Thyroid gland (tissue), 4 donors: Measurements from ENCODE around the gene OXNAD1. TPM values are rescaled to one million over a fixed set of nuclear protein-coding genes. Genes with fewer than 3 reads are reported as not detected.

Experiments used
- DNase-seq, 2 donors: peaks; one replicate each; pipeline ENCODE4 v3.0.0-alpha.2; 2019
- H3K27ac ChIP-seq, 3 donors: fragments of 200-600 bp; sonication (generic); 1 replicate in 2 of 3; 2 replicates in 1 of 3; pipeline ENCODE4 v1.5.1; 2016 to 2019; ENCODE audit warnings: mild to moderate bottlenecking in 1 of 3, moderate library complexity in 1 of 3
- H3K27me3 ChIP-seq: fragments of 200-600 bp; sonication (generic); one replicate; pipeline ENCODE4 v1.5.1; 2019
- H3K36me3 ChIP-seq, 2 donors: fragments of 200-600 bp; sonication (generic); one replicate each; pipeline ENCODE4 v1.5.1; 2016 to 2019
- H3K4me1 ChIP-seq, 2 donors: fragments of 200-600 bp; sonication (generic); one replicate each; pipeline ENCODE4 v1.5.1; 2017 to 2019
- H3K4me3 ChIP-seq, 3 donors: fragments of 200-600 bp; sonication (generic); replicated peaks in 1 of 3; 1 replicate in 2 of 3; 2 replicates in 1 of 3; pipeline ENCODE4 v1.5.1; 2016; ENCODE audit warnings: mild to moderate bottlenecking in 1 of 3
- H3K9me3 ChIP-seq: fragments of 200-600 bp; sonication (generic); one replicate; pipeline ENCODE4 v1.5.1; 2017
- CTCF ChIP-seq, 6 experiments: fragments of 200-600 bp in 3 of 6; fragments of 450-650 bp in 3 of 6; sonication (generic) in 3 of 6; IDR thresholded peaks; one replicate each; pipeline ENCODE4 v1.5.1; 2016 to 2019; ENCODE audit warnings: antibody characterized with exemption in 6 of 6, mild to moderate bottlenecking in 2 of 6, inconsistent platforms in 1 of 6, moderate library complexity in 1 of 6
- POLR2A ChIP-seq, 2 donors: fragments of 450-650 bp; IDR thresholded peaks; one replicate each; pipeline ENCODE4 v1.6.1; 2017; ENCODE audit warnings: antibody characterized with exemption in 2 of 2, mild to moderate bottlenecking in 2 of 2, moderate library complexity in 1 of 2
- WGBS, 2 donors: methylation state at CpG; one replicate each; pipeline ENCODE4 v1.1.5; 2017; 5-methylcytosine and 5-hydroxymethylcytosine counted together
- intact Hi-C: fragments of 100-400 bp; cut with DNase I; formaldehyde crosslinking; loops from one replicate; pipeline ENCODE4 v1.15.1; 2023
- total RNA-seq, 4 donors: library from RNA; depleted of rRNA; stranded (reverse); fragments of >200 nt; gene quantifications; one replicate each; pipeline ENCODE4 v1.2.3, GENCODE V29; 2016

The OXNAD1 gene
- total RNA-seq, 4 donors from 2014 or later, result 22.3 to 34.0 (median 27.4) TPM

GRCh38 chr3:16349986-16350596 lies 85.1 kb downstream of the OXNAD1 start:
- intact Hi-C loops, result no loop called here
- Histone ChIP-seq H3K27ac (no peak overlapping the region), H3K36me3 (peaks cover 0 to 16% of the 10 kb centered on the region in 2 donors), H3K4me3 (no peak overlapping the region), H3K4me1 (peaks cover 5 to 7% of the 10 kb centered on the region in 2 donors), H3K9me3 (no peaks in the 10 kb centered on the region), H3K27me3 (no peaks in the 10 kb centered on the region)
- TF ChIP-seq CTCF (IDR thresholded peaks at IDR 0.05), result no peak
- TF ChIP-seq POLR2A (IDR thresholded peaks at IDR 0.05), result no peak
- 58 to 61% methylated on average over 2 of the region's 2 CpGs for WGBS, 2 donors
- DNase-seq, result no peak

DNA sequence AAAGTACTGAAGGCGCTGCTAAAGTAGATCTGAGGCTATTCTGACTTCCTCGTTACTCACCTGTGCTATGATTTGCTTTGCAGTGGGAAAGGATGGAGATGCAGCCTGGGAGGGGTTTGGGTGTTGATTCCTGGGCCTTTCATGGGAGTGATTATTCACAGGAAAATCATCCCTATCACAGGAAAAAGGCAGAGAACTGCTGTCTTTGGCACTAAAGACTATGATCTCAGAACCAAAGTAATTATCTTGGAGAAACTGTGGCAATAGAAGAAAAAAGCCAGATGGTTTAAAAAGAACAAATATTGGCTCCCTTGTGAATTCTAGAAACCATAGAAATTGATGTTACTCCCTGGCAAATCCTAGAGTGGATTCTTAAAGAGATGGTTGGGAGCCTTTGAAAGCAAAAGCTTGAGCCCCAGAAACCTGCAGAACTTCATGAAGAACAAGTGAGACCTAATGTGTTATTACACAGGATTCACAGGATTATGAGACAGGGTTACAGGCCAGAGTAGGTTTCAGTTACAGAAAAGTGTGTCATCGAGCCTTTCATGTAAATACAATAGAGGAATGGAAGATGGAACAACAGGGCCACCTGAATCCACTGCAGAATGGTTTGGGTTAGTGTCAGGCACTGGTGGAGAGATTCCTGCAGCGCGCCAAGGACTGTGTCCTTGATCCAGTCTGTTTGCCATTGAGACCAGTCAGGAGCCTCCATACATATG lies 85.7 kb downstream of the OXNAD1 start:
- Histone ChIP-seq H3K36me3 (peaks cover 0 to 16% of the 10 kb centered on the region in 2 donors), H3K27me3 (no peaks in the 10 kb centered on the region), H3K4me3 (no peak overlapping the region), H3K27ac (no peak overlapping the region), H3K9me3 (no peaks in the 10 kb centered on the region), H3K4me1 (peaks cover 5 to 7% of the 10 kb centered on the region in 2 donors)
- no peak for DNase-seq
- intact Hi-C loops, result no loop called here
- TF ChIP-seq POLR2A (IDR thresholded peaks at IDR 0.05) (no peak), CTCF (IDR thresholded peaks at IDR 0.05) (no peak)
- WGBS, 2 donors, result 92 to 95% methylated on average over 5 of the region's 5 CpGs

DNA sequence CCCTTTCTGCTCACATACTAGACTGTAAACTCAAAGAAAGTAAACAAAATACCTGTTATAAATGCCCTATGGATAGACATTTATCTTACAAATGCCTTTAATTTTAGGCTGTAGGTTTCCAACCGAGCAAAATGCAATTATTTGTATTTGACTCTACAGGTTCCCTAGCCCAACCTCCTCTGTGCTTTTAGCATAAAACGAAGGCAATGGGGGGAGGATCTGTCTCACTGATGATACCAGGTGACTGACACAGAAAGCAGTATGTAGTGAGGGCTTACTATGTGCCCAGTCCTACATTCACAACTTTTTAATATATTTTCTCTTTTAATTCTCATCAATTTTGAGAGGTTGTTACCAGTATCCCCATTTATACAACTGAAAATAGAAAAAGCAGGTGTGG lies 87.4 kb downstream of the OXNAD1 start:
- H3K4me3 ChIP-seq, result no peak overlapping the region
- H3K9me3 ChIP-seq, result no peaks in the 10 kb centered on the region
- 88 to 89% methylated on average over 2 of the region's 2 CpGs for WGBS, 2 donors
- peaks cover 3 to 16% of the 10 kb centered on the region in 2 donors for H3K36me3 ChIP-seq
- no peak for TF ChIP-seq POLR2A (IDR thresholded peaks at IDR 0.05)
- TF ChIP-seq CTCF (IDR thresholded peaks at IDR 0.05), result no peak
- no peak for DNase-seq
- no peaks in the 10 kb centered on the region for H3K27me3 ChIP-seq
- intact Hi-C loops, result no loop called here
- H3K27ac ChIP-seq, result no peak overlapping the region
- peaks cover 5 to 7% of the 10 kb centered on the region in 2 donors for H3K4me1 ChIP-seq

DNA sequence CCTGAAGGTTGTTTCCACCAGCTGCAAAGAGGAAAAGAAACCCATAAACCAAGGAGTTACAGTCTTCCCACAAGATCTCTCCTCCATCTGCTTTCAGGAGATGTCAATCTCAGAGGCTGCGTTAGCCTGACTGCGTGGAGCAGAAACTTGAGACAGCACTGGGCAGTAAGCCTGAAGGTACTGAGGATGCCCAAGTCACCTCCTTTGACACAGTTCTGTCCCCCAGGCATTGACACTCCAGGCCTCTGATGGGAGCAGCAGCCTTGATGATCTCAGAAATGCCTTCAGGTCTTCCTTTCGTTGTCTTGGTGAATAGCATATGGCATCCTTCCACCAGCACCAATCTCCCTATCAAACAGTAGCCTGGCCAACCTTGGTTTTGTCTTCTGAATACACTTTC lies 89.3 kb downstream of the OXNAD1 start:
- Histone ChIP-seq H3K4me3 (no peak overlapping the region), H3K4me1 (peaks cover 7 to 8% of the 10 kb centered on the region in 2 donors), H3K9me3 (no peaks in the 10 kb centered on the region), H3K27ac (no peak overlapping the region), H3K36me3 (peaks cover 3 to 5% of the 10 kb centered on the region in 2 donors), H3K27me3 (no peaks in the 10 kb centered on the region)
- WGBS, 2 donors, result 95 to 98% methylated on average over 3 of the region's 3 CpGs
- TF ChIP-seq CTCF (IDR thresholded peaks at IDR 0.05), result no peak
- no peak for TF ChIP-seq POLR2A (IDR thresholded peaks at IDR 0.05)
- no peak for DNase-seq
- intact Hi-C loops, result no loop called here

Other genes starting within 250 kb of the OXNAD1 start
- 100 to 1,000 TPM in 1 of 4 donors, 10 to 100 TPM in 3; 21.3 to 226 (median 49.4) TPM for gene GALNT15, start 90.5 kb upstream of the OXNAD1 start, total RNA-seq
- 10 to 100 TPM; 18.4 to 27.1 (median 19.6) TPM for gene DPH3, start 269 bp upstream of the OXNAD1 start, total RNA-seq
- gene RFTN1, start 248.5 kb downstream of the OXNAD1 start, total RNA-seq, result 100 to 1,000 TPM; 110 to 239 (median 153) TPM